GM12878 (cell line): ENCODE results near the gene MTHFR. TPM values are rescaled to one million over a fixed set of nuclear protein-coding genes. Genes with fewer than 3 reads are reported as not detected.

Source experiments
- ATAC-seq: fragments of 200-7000 bp; cut with Tn5 transposase; 3 replicates; pipeline ENCODE4 v1.9.1; 2020; ENCODE audit warnings: mild to moderate bottlenecking, moderate library complexity
- BruUV-seq: library from RNA; stranded (reverse); fragments of 400-500 nt; replicated peaks from 2 replicates; lab custom pipeline; 2021; lab: Mats Ljungman, UMichigan
- CTCF ChIA-PET: fragments of 300-600 bp; sonication (Branson Sonifier 250); formaldehyde crosslinking; extraction: SDS; loops from one replicate; lab custom pipeline; 2021; ENCODE audit warnings: inconsistent platforms; lab: Yijun Ruan, JAX
- POLR2A ChIA-PET: fragments of 350-600 bp; formaldehyde crosslinking; extraction: SDS; loops from one replicate; lab custom pipeline; 2021; ENCODE audit warnings: inconsistent platforms; lab: Charles Lee
- RAD21 ChIA-PET: fragments of 300-600 bp; sonication (Branson Sonifier 250); formaldehyde crosslinking; loops from one replicate; lab custom pipeline; 2023; ENCODE audit warnings: antibody characterized with exemption; ENCODE audit not compliant: unreplicated experiment; lab: Charles Lee
- SMC1A ChIA-PET: fragments of 300-600 bp; sonication (Branson Sonifier 250); formaldehyde crosslinking; loops from one replicate; lab custom pipeline; 2023; ENCODE audit not compliant: unreplicated experiment, uncharacterized antibody; lab: Charles Lee
- DNase-seq: peaks from one replicate; pipeline ENCODE4 v3.0.0-alpha.2; 2011; ENCODE audit warnings: low read depth, low spot score
- FAIRE-seq: peaks from 3 replicates; lab custom pipeline; 2011; peaks lifted over from hg19 to GRCh38; lab: Jason Lieb, UNC
- H2AFZ ChIP-seq: 2 replicates; pipeline ENCODE4 v1.6.0; 2011; ENCODE audit warnings: low read depth, low read length, control low read depth; ENCODE audit not compliant: control insufficient read depth
- H3K27ac ChIP-seq: 2 replicates; pipeline ENCODE4 v1.5.1; 2011; ENCODE audit warnings: control low read depth; ENCODE audit not compliant: control insufficient read depth, insufficient read depth
- H3K27me3 ChIP-seq, 2 experiments: replicated peaks in 1 of 2; 2 replicates each; pipeline versions ENCODE4 v1.6.0 to v1.6.1; 2011; ENCODE audit warnings: low read length in 1 of 2; ENCODE audit not compliant: control insufficient read depth in 2 of 2, insufficient read depth in 2 of 2
- H3K36me3 ChIP-seq, 2 experiments: 2 replicates each; pipeline ENCODE4 v1.5.1; 2011; ENCODE audit warnings: low read length in 1 of 2; ENCODE audit not compliant: control insufficient read depth in 2 of 2, insufficient read depth in 2 of 2
- H3K4me1 ChIP-seq: 2 replicates; pipeline ENCODE4 v1.6.1; 2011; ENCODE audit warnings: mild to moderate bottlenecking, low read length, moderate library complexity, mixed read lengths; ENCODE audit not compliant: control insufficient read depth, insufficient read depth
- H3K4me2 ChIP-seq: 2 replicates; pipeline ENCODE4 v1.6.0; 2011; ENCODE audit warnings: control low read depth; ENCODE audit not compliant: control insufficient read depth, insufficient read depth
- H3K4me3 ChIP-seq: fragments of 200-600 bp; sonication (generic); 2 replicates; pipeline ENCODE4 v1.5.1; 2016
- H3K79me2 ChIP-seq: 2 replicates; pipeline ENCODE4 v1.6.0; 2011; ENCODE audit warnings: low read length; ENCODE audit not compliant: control insufficient read depth, insufficient read depth
- H3K9ac ChIP-seq: 2 replicates; pipeline ENCODE4 v1.8.0; 2011; ENCODE audit warnings: low read length, control low read depth, mixed read lengths; ENCODE audit not compliant: control insufficient read depth, insufficient read depth
- H3K9me3 ChIP-seq: replicated peaks from 3 replicates; pipeline ENCODE4 v1.5.1; 2011; ENCODE audit warnings: mild to moderate bottlenecking, low read length; ENCODE audit not compliant: control insufficient read depth, insufficient read depth
- H4K20me1 ChIP-seq: 2 replicates; pipeline ENCODE4 v1.6.0; 2011; ENCODE audit not compliant: control insufficient read depth, insufficient read depth
- CEBPB ChIP-seq, 2 experiments: fragments of 150-350 bp in 1 of 2; IDR thresholded peaks; 2 replicates each; pipeline ENCODE4 v1.6.1; 2012 to 2014; ENCODE audit warnings: low read depth in 2 of 2, low read length in 2 of 2, borderline replicate concordance in 1 of 2, inconsistent platforms in 1 of 2
- E2F8 ChIP-seq: fragments of 450-650 bp; IDR thresholded peaks from 2 replicates; pipeline ENCODE4 v1.6.1; 2018; ENCODE audit warnings: mild to moderate bottlenecking, low read depth, moderate library complexity; ENCODE audit not compliant: partially characterized antibody
- NFXL1 ChIP-seq: fragments of 450-650 bp; IDR thresholded peaks from 2 replicates; pipeline ENCODE4 v1.6.1; 2017; ENCODE audit warnings: antibody characterized with exemption, mild to moderate bottlenecking, borderline replicate concordance
- NR2C2 ChIP-seq: IDR thresholded peaks from 2 replicates; pipeline ENCODE4 v1.6.1; 2011; ENCODE audit warnings: borderline replicate concordance, low read depth; ENCODE audit not compliant: control insufficient read depth, insufficient read length
- POLR2AphosphoS2 ChIP-seq: IDR thresholded peaks from 2 replicates; pipeline ENCODE4 v1.6.1; 2011; ENCODE audit warnings: low read depth, mild to moderate bottlenecking, low read length, improper control_type of control experiment, moderate library complexity
- WGBS: methylation state at CpG from one replicate; pipeline ENCODE4 v1.1.6; 2016; ENCODE audit warnings: low lambda C conversion rate; ENCODE audit not compliant: insufficient replicate concordance, insufficient coverage; ENCODE audit errors: missing lambda C conversion rate; 5-methylcytosine and 5-hydroxymethylcytosine counted together
- in situ Hi-C: fragments of 300-500 bp; cut with MboI; formaldehyde crosslinking; loops from 9 replicates; pipeline ENCODE4 v1.14.3; 2018; ENCODE audit warnings: mixed read lengths
- intact Hi-C: fragments of 100-400 bp; cut with micrococcal nuclease; formaldehyde crosslinking; loops from one replicate; pipeline ENCODE4 v1.14.2; 2022; ENCODE audit not compliant: unreplicated experiment
- polyA plus RNA-seq, 11 experiments: library from polyadenylated mRNA; depleted of rRNA in 4 of 11; unstranded in 6 of 11; stranded (reverse) in 5 of 11; fragments of >200 nt; fragmentation: Nextera tagmentation in 4 of 11; fragmentation: Illumina TruSeq in 1 of 11; extraction: Ambion mirVana in 4 of 11; extraction: Trizol in 1 of 11; gene quantifications; 1 replicate in 1 of 11; 2 replicates in 10 of 11; pipeline versions ENCODE4 v1.2.1 to v1.2.3, GENCODE V29; 2011 to 2016; ENCODE audit warnings: inconsistent platforms in 2 of 11, missing spikeins in 2 of 11, low read depth in 1 of 11
- total RNA-seq, 4 experiments: library from RNA; depleted of rRNA in 3 of 4; stranded (reverse); fragments of >200 nt in 3 of 4; fragmentation: Illumina TruSeq in 1 of 4; extraction: Trizol in 1 of 4; gene quantifications; 2 replicates each; pipeline versions ENCODE4 v1.2.1 to v1.2.3, GENCODE V29; 2013 to 2021

MTHFR gene
- total and polyA plus RNA-seq, 10 of the 15 experiments (the other 5 are each of a cell fraction or from before 2014, with no cell fraction given), result 1.0 to 16.8 (median 9.4) TPM

- no peak for DNase-seq
- no peak for TF ChIP-seq NFXL1
- no peak for TF ChIP-seq NR2C2
- TF ChIP-seq CEBPB (IDR thresholded peaks at IDR 0.05; ENCODE audit: borderline replicate concordance in 1 of 2, low read depth in 2 of 2, low read length in 2 of 2), result no peak
- TF ChIP-seq POLR2AphosphoS2, result no peak
- no peak for TF ChIP-seq E2F8
- Histone ChIP-seq H3K9ac (no peak overlapping the region), H3K27ac (no peak overlapping the region), H4K20me1 (no peaks in the 10 kb centered on the region), H3K79me2 (no peaks in the 10 kb centered on the region), H3K27me3 (no peaks in the 10 kb centered on the region), H3K9me3 (no peaks in the 10 kb centered on the region), H3K4me3 (no peak overlapping the region), H3K36me3 (no peaks in the 10 kb centered on the region), H3K4me1 (peaks cover 15% of the 10 kb centered on the region), H3K4me2 (no peak overlapping the region), H2AFZ (no peak overlapping the region)
- WGBS, result 71% methylated on average over 4 of the region's 4 CpGs
- in situ Hi-C loops, result no loop called here
- FAIRE-seq, result no peak
- SMC1A ChIA-PET, result no interaction called here
- BruUV-seq, result no TSS peak
- POLR2A ChIA-PET, result no interaction called here
- no peak for ATAC-seq
- intact Hi-C loops, result no loop called here
- CTCF ChIA-PET, result no interaction called here
- RAD21 ChIA-PET, result no interaction called here
Observed at GRCh38 chr1:11741482-11741881, 64.3 kb downstream of the MTHFR start.
